DMS79 (cell line): ENCODE results near the gene REV1.
"Not testable (repeated sequence)": the region's sequence is repeated elsewhere in the genome, so short reads cannot be mapped to it uniquely, and the experiment has no call there.

Experiments used
- DNase-seq: peaks from one replicate; lab custom pipeline; 2025; lab: John Stamatoyannopoulos, UW

Gene REV1

DNA sequence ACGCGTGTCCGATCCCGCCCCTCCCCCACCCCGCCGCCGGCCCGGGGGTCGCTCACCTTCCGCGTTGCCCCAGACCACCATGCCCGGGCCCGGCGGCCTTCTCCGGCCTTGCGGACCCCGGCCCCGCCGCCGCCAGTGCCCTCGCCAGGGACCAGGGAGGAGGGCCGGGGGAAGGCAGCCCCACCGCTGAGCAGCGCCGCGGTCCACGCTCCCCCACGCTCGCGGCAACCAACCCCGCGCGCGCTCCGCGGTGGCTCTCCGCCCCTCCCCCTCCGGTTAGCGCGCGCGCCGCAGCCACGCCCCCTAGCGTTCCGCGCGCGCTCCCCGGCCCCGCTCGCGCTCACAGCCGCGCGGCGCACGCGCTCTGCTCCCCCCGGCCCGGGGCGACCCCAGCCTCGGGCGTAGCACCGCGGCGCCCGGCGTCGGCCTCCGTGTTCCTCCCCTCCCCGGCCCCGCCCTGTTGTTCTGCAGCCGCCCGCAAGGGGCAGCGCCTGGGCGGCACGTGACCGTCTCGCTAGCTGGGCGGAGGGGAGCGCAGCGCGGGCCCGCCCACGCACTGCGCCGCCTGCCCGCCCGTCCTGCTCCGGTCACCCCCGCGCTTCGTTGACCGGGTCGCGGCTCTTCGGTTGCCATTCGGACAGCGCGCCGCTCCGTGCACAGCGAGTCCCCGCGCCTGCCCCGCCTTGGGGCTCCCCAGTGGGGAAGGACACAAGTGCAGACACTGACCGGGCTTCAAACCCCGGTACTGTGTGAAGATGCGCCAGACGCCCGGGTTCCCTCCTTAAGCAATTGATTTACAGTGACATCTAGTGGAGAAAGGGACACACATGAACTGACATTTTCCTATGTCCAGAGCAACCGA, at the start of gene REV1:
Gene REV1, minus strand, starts transcription at position 257 of the 862 bp plus-strand sequence. CDS start 25,042 bp downstream, outside the sequence.
- peak; percentile 77 for DNase-seq

DNA sequence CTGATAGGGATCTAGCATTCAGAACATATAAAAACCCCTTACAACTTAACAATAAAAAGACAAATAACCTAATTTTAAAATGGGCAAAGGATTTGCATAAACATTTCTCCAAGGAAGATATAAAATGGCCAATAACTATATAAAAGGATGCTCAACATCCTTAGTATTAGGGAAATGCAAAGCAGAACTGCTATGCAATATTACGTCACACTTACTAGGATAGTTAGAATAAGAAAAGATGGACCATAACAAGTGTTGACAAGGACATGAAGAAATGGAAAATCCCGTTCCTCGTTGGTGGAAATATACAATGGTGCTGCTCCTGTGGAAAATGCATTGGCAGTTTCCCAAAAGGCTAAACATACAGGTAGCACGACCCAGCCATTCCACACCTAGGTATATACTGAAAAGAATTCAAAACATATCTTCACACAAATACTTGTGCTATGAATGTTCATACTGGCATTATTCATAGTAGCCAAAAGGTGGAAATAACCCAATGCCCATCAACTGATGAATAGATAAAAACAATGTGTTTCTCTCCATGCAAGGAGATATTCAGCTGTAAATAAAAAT, 48.2 kb upstream of the REV1 start:
- no peak for DNase-seq

DNA sequence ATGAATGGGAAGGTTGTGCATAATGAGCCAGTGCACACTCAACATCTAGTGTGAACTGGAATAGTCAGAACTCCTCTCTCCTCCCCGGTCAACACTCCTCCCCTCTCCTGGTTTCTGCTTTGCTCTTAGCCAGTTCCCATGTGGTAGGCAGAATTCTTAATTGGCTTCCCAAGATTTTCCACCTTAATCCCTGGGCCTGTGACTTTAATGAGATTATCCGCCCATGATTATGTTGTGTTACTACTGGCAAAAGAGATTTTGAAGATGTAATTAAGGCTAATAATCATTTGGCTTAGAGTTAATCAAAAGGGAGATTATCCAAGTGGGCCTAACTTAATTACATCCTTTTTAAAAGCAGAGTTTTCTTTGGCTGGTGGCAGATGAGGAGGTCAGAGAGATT, 34.2 kb upstream of the REV1 start:
- no peak for DNase-seq

DNA sequence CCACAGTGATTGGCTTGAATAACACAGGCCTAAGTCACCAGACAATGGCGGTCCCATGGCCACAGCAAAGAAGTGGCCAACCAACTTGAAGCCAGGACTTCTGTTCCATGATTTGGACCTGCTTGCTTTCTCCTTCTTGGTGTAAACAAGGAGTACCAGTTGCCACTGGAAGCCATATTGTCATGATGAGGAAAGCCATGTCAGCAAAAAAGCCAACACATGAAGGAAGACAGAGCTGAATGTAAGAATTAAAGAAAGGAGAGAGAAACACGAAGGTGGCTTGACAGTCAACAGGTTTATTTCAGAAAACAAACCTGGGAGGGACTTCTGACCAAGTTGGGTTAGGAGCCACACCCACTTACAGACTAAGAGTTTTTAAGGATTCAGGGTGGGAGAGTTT, 32.3 kb upstream of the REV1 start:
- DNase-seq: no peak

DNA sequence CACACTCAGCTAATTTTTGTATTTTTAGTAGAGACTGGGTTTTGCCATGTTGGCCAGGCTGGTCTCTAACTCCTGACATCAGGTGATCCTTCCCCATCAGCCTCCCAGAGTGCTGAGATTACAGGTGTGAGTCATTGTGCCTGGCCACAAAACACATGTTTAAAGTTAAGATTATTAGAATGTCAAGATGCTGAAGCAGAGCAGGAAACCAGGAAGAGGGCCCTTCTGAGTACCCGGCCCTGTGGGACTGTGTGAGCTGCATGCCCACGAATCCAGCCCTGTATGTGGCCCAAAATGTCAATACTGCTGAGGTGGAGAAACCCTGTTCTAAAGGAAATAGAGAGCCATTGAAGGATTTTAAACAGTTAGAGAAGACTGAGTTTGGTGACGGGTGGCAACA, 31.0 kb upstream of the REV1 start:
- DNase-seq: no peak

DNA sequence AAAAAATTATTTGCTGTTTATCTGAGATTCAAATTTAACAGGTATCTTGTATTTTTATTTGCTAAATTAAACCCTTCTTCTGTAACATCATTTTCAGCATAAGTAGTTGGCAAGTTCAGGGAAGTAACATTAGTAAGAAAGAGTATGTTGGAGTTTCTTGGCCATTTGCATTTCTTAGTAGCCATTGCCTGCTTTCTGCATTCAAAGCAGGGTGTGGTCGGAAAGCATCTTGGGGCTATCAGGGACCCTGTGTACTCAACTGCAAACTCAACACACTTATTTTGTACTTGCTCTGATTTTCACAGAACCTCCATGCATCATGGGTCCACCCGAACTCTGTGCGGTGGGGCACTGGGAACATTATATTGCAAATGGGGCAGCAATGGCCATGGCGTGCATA, 30.4 kb upstream of the REV1 start:
- DNase-seq: no peak

DNA sequence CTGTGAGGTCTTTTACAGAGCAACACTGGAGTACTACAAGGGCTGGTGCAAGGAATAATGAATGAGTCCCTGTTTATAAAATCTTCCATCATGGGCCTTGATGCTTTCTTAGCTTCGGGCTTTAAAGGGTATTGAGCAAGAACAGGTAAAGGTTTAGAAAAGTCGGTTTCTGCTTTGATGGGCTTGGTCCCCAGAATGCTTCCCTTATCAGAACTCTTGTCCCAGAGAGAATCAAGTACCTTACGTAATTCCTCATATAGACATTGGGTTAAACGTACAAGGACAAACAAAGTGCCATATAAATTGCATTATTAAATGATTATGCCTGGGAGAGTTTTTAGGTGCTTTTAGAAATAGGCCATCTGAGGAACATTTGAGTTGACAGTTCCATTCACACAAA, 24.5 kb upstream of the REV1 start:
- DNase-seq: no peak

DNA sequence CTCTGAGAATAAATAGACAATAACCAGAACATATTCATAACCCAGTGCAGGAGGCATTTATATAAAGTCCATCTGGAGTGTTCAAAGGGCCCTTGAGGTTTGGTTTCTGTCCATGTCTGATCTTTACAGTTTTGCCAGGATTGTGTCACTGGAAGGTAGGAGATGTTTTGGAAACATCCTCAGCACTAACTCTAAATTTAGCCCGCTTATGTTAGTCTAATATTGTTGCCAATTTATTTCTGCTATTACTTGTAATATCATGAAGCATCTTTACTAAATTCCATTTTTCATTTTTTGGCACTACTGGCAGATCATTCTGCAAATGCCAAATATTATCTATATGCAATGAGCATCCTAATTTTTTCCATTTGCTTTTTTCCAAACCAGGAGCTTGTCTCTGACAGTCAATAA, 22.4 kb upstream of the REV1 start:
- no peak for DNase-seq

DNA sequence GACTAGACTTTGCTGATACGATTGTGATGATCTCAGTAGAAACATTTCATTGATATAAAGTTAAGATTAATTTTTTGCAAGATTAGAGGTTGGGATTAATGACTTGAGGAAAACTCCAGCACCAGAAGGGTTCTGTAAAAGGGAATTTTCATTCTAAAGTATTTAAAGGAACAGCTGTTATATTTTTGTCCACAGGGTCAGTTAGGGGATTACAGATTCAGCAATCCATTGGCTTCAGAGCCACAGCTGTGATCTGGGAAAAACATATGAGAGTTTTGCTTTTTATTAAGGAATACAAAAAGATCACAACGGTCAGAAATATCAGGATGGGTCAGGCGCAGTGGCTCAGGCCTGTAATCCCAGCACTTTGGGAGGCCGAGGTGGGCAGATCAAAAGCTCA, 19.6 kb upstream of the REV1 start:
- DNase-seq: no peak

DNA sequence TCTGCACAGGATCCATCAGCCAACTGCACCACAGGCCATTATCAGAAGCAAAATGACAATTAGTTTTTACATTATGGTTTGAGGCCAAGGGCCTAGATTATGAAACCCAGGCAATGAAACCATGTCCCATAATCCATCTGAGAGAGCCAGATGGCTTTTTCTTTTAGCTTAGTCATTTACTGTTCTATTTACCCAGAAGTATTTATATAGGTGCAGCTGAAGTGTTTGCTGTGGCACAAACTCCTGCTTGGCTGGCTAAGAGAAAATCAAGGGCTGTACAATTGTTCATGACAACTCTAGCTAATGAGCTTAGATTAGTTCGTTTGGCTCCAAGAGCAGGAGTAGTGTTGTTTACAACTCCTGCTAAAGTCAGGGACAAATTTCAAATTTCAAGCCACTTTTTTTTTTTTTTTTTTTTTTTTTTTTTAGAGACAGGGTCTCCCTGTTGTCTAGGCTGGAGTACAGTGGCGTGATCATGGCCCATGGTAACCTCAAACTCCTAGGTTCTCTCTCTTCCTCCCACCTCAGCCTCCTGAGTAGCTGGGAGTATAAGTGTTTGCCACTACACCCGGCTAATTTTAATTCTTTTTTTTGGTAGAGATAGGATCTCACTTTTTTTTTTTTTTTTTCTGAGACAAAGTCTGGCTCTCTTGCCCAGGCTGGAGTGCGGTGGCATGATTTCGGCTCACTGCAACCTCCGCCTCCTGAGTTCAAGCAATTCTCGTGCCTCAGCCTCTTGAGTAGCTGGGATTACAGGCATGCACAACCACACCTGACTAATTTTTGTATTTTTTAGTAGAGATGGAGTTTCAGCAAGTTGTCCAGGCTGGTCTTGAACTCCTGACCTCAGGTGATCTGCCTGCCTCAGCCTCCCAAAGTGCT, 18.4 kb upstream of the REV1 start:
- peak; percentile 94 for DNase-seq

DNA sequence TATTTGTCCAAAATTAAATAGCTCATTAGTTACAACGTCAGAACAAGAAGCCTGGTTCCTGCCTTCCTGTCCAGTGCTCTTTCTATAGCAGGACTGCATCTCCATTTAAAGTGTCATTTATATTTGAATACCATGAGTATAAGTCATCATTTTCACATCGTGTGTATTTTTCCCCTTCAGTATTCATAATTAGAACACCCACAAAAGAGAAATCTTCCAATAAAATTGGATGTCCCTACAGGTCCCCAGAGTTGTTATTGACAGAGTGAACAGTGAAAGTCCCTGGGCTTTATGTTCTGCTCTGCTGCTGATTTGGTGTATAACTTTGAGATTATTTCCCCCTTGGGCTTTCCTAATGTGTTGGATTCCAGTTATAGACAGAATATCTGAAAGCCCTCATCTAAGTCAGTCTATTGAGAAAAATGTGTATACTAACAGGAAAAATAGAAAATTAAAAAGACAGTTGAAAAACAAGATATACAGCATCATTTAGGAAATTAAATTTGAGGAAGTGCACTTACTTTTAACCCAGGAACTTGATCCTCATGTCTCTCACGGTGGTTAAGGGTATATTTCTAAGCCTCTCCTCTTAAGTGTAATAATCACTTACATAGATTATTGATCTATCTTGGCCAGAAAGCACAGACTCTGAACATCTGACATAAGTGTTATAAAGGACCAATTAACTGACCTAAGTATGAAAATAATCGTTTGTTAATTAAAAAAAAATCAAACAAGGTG, 15.2 kb upstream of the REV1 start:
- DNase-seq: no peak

DNA sequence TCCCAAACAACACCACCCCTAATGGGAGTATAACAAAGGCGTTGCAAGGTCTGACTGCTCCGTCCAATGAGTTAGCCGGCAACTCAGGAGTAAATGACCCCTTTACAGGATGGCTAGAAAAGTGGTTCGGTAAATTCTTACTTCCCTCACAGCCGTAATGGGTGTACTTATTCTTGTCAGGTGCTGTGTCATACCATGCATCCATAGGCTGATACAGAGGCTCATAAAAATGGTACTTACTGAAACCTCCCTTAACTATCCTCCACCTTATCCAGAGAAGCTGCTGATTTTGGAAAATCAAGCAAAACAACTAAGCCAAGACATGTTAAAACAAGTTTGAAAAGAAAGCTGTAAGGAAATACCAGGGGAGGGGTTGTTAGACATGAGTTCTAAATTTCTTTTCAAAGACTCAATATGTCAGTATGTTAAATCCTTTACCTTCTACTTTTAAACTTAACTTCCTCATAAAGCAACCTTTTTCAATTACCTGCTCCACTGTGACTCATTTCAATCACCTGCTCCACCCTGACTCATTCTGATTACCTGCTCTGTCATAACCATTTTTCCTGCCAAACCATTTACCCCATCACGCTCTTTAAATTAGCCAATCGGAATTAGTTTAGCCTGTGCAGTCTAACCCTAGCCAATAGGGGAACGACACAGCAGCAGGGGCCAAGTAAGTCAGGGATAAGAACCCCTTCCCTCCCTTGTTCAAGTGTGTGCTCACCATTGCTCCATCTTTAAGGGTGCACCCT, 14.0 kb upstream of the REV1 start:
- not testable (repeated sequence) for DNase-seq

DNA sequence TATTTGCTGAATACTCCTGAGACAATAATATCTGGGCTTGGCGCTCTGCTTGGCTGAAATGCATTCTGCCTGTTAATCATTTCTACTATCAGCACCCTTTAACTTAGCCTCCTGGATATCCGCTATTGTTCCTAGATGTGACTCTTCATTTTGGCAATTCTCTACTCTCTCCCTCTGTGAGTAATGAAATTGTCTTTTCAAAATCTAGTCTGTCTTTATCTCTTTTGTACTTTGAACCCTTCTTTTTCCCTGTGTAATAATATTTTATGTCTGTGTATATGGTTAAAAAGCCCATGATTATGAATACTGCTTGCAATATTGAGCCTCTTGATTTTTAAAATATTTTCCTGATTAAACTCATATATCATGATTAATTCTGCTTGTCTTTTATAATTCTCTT, 6.2 kb upstream of the REV1 start:
- no peak for DNase-seq

DNA sequence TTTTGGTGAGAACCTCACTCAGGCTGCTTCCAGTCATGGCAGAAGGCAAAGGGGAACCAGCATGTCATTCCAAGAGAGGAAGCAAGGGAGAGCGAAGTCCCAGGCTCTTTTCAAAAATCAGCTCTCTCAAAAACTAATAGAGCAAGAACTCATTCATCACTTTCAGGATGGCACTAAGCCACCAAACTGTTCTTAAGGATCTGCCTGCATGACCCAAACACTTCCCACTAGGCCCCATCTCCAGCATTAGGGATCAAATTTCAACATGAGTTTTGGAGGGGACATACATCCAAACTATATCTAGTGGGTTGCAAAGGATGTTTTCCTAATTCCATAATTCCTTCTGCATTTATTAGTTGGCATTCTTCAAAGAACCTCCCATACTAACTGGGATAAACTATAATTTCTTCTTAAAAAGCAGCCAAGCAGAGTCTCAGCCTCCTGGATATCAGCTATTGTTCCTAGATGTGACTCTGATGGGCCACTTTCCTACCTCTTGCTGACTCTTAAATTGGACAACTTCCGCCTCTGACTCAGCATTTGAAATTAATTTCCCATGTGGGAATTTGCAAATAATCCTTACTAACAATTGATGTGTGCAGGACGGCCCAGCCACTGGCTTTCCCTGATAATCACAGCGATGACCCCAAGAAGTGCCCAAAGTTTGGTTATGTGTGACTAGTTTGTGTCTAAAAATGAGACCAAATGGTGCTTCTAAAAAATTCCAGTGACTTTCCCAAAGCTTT, 5.5 kb upstream of the REV1 start:
- peak; percentile 58 for DNase-seq

DNA sequence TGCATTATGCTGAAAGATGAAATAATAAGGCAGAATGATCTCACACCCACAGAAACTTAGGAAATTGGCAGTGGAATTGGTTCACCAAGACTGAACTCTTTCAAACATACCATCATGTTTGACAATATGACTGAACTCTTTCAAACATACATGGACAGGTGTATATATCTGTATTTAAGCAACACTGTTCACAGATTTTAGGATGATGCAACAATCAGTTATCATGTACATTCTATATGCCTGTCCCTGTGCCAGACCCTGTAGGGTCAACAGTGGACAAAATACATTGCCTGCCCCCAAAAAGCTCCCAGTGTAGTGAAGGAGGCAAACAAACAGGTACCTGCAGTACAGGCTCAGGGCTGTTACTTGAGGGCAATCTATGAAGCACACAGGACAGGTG, 2.9 kb upstream of the REV1 start:
- no peak for DNase-seq

DNA sequence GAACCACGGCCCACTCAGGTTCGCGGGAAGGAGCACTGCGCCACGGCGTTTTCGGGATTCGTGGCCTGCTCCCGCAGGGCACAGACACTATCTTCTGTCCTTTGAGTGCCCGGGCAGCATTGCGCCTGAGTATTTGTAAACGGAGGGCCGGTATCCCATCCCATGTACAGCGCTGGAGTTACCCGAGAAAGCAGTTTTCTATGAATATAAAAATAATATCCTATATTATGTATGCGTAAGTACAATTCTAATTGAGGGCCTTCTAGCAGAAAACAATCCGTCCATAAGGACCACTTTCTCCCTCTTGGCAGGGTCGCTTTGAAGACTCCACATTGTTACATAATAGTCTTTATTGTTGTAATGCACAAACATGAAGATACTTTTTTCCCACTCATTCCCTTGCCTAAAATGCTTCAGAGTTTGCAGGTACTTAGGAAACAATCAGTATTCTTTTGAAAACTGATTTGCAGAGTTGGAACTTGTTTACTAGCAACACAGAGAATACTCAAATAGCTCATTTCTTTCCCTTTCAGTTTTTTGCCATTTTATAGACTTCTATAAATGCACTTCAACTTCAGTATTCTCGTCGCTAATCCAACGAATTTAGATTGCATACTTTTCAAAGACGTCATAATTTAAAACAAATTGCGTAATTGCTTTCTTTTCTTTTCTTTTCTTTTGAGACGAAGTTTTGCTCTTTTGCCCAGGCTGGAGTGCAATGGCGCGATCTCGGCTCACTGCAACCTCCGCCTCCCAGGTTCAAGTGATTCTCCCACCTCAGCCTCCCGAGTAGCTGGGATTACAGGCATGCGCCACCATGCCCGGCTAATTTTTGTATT, 1.0 kb upstream of the REV1 start:
- no peak for DNase-seq

DNA sequence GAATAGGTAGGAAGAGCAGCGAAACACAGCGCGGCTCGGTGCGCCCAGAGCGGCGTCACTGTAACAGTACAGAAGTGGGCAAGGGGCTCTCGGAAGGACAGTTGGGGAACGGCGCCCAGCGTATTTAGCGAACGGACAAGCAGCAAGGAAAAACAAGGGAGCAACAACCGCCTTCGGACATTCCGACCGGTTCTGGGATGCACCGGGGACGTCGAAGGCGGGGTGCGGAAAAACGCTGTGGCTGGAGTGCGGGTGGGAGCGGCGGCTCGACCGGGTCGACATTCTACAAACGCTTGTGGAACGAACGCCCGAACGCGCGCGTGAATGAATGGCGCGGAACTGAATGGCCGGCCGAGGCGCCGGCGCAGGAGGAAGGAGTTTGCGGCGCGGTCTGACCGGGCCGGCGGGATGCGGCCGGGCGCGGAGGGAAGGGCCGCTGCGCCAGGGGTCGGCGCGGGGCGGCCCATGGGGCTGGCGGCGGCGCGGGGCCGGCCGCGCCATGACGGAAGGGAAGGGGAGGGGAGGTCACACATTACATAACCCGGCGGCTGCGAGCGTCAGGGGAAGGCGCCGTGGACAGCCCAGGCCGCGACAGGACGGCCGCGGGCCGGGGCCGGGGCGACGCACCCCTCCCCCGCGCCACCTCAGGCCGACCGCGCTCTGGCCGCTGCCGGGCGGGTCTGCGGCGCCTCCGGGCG, 605 bp downstream of the REV1 start:
- no peak for DNase-seq

DNA sequence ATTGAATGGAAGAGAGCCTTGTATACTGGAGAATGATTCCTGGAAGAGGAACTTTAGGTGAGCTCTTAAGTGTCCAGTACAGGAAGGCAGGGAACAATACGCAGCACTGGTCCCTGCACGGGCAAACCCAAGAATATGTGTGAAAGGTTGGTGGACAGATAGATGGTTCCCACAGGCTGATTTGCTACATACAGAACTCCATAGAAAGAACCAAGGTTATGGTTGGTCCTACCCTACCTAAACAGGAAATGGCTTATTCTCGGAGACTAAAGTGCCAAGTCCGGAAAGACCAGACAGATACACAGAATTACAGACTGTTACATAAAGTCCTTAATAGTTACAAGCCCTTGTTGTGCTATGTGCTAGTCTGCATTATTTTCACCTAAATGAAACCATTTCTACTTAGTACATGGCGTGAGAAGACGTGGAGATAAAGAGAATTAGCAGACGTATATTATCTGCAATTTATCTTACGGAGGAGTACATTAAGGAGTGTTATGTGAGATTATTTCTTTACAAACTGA, 1.2 kb downstream of the REV1 start:
- DNase-seq: peak; percentile 20

DNA sequence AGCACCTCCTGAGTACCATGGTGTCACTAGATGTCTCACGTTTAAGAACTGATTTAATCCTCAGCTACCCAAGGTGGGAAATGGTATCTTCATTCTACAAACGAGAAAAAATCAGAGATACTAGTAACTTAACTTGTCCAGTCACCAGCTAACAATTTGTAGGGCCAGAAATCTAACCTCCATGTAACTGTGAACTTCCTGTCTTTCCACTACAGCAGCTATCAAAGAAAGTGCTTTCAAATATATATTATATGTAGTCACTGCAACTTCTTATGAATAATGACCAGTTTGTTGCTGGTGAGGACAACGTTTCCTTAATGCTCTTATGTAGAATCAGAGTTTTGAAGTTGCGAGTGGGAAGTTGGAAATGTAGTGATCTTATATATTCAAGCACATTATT, 1.9 kb downstream of the REV1 start:
- no peak for DNase-seq
